ENCODE data around the gene MAGI2.

DNA sequence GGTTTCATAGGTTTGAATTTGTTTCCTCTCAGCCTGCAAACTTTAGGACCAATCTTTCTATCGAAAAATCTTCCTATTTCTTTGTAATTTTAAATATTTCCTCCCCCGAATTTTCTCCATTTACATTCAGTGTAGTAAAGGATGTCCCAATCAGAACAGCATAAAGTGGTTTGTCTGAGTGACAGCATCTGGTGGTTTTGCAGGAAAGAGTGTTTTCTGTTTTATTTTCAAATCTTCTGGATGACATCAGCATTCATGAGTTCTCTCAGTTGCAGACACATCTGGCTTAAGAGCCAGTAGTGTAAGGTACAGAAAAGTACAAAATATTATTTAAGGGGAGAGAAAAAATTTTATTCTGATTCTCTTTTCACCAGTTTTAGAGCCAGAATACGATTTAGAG, 1020.0 kb downstream of the MAGI2 start:
- TF ChIP-seq, protein P1, sequence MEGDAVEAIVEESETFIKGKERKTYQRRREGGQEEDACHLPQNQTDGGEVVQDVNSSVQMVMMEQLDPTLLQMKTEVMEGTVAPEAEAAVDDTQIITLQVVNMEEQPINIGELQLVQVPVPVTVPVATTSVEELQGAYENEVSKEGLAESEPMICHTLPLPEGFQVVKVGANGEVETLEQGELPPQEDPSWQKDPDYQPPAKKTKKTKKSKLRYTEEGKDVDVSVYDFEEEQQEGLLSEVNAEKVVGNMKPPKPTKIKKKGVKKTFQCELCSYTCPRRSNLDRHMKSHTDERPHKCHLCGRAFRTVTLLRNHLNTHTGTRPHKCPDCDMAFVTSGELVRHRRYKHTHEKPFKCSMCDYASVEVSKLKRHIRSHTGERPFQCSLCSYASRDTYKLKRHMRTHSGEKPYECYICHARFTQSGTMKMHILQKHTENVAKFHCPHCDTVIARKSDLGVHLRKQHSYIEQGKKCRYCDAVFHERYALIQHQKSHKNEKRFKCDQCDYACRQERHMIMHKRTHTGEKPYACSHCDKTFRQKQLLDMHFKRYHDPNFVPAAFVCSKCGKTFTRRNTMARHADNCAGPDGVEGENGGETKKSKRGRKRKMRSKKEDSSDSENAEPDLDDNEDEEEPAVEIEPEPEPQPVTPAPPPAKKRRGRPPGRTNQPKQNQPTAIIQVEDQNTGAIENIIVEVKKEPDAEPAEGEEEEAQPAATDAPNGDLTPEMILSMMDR (IDR thresholded peaks at IDR 0.05), result no peak
- no peak for TF ChIP-seq POLR2A (IDR thresholded peaks at IDR 0.05)
